GM18520 (cell line): ENCODE data around the gene KRT23.

Experiments
- ATAC-seq: cut with Tn5 transposase; IDR thresholded peaks from one replicate; pipeline ENCODE4 v1.9.1; 2021; ENCODE audit not compliant: unreplicated experiment

Gene KRT23

DNA sequence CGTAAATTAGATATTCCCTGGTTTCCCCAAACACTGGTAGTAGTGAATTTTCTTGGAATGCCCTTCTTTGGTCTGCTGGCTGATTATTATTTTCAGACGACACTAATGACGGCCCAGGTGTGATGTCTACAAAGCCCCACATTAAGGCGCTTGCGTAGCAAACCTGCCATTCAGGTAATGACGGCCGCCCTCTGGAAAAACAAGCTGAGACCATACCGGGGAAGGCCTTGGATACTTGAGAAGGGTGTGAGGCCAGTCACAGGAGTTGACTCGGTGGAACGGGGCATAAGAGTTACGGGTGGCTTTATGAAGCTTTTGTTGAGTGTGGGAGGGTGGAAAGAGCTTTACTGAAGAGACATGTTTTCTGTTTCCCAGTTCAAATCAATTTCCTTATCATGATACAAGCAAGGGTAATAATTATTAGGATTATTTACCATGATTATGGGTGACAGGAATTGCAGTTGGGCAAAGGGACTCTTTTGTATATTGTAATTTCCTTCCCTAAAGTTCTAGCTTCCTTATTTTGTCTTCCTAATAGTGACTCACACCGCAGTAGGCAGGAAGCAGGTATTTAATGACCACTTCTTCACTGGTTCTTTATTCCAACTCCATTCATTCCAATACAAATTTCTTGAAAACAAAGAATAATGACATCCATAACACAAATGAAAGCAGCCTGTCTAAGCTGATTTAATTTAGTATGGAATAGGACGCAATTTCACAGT, 24.8 kb downstream of the KRT23 start:
- ATAC-seq = no peak

DNA sequence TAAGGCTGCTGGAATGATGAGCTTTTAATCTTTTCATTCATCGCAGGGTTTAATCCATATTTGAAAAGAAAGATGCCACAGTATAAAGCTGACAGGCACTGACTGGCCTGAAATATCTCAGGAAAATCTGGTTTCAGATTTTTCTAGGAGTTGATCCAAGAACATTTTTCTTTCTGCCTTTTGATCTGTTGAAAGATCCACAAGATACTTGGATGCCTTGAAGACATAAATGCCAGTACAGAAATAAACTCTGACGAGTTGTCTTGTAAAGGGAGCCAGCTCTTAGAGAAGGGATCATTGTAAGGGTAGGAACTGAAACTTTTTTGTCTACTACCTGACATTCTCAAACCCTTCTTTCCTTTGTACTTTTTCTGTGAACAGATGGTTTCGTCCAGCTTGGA, 27.0 kb downstream of the KRT23 start:
- ATAC-seq = no peak

DNA sequence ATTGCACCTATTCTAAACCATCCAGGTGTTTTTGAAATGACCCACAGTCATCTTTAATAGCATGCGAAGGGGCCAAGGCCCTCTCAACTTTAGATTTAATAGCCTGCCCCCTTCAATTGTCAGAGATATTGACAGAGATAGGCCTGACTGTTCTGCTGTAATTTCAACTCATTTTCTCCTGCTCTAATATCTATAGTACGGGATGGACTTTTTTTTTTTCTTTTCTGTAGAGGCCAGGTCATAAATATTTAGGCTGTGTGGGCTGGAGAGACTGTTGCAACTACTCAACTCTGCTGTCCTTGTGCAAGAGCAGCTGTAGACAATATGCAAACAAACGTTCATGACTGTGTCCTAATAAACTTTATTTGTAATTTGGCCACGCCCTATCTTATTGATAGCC, 27.7 kb downstream of the KRT23 start:
- ATAC-seq = no peak

DNA sequence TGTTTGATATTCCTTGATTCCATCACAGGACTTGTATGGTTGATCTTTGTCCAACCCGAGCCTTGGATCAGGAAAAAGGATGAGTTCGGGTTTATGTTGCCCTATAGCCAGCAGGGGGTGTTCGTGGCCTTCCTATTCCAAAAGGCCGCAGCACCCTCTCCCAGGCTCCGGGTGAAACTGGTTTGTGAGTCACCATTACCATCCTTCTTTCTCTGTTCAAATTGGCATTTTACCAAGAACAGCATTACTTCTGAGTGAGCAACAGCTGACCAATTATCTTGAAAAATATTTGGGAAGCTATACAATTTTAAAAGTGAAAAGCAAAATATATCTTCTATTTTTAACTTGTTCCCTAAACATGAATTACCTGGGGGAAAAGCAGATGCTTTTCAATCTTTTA, 28.1 kb downstream of the KRT23 start:
- ATAC-seq = no peak

DNA sequence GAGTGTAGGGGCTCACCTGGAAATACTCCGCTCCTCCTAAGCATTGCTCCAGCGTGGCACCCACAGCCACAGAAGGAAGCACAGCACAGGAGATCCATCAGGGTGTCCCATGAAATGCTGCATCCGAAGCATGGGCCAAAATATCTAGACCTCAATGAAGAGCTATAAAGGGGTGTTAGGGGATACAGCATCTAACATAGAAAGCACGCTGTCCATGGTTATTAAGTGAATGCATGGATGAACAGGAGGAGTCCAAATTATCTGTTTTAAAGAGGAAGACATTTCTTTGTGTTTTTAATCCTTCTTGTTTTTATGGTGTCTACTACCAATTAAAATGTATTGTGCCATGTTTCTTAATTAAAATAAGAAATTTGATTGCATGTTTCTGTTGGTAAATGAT, 30.8 kb downstream of the KRT23 start:
- ATAC-seq = no peak

DNA sequence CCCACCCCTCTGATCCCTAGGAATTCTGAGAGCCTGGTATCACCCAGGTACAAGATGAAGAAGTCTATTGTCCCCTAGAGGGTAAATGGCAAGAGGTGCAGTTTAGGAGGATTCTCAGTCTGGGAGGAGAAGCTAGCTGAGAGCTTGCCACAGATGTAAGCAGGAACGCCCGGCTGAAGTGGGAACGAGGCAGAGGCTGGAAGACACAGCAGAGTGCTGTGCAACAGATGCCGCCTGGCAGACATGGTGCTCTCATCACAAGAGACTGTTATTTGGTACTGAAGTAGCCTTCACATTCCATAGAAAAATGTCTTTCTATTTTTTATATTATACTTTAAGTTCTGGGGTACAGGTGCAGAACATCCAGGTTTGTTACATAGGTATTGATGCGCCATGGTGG, 32.1 kb downstream of the KRT23 start:
- ATAC-seq = no peak

DNA sequence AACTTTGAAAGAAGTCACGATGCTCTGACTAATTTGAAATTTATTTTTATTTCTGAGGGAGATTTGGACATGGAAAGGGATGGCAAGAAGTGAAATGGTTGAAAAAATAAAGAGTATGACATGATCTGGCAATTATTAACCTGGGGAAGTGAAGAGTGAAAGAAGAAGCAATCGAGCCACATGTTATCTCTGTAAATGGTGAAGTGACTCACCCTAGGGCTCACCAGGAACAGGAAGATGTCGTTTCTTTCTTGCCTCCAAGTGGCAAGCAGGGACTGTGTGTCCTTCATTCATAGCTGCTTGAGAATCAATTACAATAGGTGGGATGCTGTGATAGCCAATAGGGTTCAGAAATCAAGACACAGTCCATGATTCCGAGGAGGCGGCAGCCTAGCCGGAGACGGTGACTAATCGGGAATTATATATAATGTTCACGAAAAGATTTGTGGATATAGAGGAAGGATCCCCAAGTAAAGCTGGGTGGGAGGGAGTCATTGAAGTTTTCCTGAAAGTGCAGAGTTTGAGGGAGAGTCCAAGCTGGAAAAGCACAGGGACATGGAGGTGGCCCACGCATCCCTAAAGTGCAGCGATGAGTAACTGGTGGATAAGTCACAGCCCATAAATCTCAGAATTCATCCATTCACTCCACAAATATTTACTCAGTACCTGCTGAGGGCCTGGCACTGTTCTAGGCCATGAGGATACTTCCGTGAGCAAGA, 34.2 kb downstream of the KRT23 start:
- ATAC-seq = no peak

DNA sequence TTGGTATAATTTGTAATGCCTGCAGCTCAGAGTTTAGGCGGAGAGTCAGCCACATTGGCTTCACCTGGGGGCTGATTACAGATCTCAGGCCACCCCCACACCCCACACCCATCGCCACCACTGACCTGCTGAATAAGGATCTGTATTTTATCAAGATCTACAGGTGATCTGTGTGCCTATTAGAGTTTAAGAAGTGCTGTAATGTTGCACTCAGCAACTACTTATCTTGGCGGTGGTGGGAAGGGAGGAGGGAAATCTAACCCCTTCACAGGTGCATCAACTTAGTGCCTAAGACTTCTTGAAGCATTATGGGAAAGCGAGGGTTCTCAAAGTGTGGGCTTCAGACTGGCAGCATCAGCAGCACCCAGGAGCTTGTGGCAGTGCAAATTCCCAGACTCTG, 34.9 kb downstream of the KRT23 start:
- ATAC-seq = no peak

DNA sequence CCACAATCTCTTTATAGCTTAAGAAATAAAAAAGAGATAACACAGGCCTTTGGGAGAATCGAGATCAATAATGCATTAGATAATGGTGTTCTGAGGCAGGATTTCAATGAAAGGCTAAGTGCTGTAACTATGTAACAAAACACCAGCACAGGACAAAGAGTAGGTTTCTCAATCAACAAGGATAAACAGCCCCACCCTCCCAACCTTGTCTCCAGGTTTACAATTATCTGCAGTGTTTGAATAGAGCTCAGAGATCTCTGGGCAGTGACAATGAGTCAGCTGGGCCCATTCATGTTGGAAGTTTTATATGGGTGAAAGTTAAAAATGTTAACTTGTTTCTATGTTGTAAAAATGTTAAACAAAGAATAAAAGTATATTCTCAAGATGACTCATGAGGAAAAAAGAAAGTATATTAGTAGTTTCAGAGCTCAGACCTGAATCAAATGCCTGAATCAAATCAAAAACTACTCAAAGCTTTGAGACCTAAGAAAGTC, 35.4 kb downstream of the KRT23 start:
- ATAC-seq = no peak

DNA sequence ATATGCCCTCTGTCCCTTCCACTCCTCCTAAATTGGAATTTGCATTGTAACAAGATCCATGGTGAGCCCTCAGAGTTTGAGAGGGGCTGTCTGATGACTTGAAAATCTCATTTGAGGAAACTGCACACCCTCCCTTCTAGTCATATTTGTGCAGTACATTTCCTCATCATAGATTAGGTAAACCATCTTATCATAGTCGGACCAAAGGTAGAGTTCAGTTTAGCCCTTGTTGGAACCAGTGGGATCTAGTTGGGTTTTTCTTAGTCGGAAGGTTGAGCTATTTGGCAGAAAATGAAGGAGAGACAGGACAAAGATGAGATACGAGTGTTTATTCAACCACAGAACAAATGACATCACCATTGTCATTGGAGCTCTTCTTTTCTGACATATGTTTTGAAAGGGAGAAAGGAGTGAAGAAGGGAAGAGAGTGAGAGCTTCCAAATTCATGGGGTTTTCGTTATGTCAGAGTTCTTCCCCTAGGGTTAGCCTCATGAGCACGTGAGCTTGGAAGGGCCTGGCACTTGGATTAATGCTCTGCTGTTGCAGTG, 36.6 kb downstream of the KRT23 start:
- no peak for ATAC-seq

DNA sequence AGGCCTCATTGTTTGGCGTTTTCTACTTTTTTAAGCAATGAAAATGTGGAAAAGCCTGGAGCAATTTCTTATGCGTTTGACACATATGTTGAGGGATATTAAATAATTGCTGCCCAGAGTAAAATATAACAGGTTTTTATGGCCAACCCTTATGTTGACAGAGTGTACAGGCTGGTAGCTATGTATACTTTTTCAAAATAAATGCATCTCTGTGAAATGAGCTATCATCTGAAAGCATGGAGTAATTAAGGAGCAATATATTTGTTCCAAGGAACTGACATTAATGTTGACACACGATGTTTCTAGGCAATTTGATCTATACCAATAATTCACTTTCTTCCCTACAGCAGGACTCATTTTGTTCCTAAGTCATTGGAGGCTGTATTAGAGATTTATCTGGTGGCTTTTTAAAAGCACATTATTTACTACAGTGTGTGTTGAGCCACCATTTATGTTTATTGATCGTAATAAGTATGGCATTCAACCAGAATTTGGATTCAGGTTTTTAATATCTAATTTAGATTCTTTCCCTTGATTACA, 40.5 kb downstream of the KRT23 start:
- no peak for ATAC-seq

DNA sequence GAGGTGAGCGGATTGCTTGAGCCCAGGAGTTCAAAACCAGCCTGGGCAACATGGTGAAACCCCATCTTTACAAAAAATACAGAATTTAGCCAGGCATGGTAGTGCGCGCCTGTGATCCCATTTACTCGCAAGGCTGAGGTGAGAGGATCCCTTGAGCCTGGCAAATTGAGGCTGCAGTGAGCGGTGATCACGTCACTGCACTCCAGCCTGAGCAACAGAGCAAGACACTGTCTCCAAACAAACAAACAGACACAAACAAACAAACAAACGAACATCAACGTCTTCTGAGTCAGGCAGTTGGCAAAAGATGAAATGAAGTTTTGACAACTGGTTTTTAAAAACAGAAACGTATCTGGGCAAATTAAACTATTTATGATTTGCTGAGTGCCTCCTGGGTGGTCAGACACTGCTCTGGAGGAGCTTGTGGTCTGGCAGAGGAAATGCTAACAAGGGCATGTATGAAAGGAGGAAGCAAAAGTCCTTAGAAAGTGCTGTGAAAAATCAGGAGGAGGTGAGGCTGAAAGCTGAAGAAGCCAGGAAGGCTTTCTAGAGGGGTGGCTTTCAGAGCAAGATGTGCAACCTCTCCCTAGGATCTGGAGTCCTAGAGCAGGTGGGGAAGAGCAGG, 42.2 kb downstream of the KRT23 start:
- no peak for ATAC-seq

DNA sequence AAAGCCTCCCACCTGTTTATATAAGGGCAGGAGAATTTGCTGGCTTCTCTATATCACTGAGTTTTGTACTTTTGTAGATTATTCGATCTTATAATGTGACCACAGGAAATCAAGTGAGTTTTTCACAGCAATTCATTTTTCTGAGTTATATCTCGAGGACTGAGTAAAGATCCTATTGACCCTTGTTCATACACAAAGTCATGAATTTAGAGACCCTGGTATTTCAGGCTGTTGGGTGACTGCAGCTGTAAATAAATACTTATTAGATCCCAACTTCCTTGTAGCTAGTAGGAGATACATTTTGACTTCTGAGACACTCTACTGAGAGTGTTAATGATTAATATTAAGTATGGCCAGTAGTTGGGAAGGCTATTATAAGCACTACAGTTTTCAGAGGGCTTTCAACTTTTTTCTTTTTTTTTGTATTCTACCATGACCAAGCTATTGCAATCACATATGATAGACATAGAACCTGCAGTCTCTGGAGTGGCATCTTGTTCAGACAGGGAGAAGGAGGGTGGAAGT, 49.2 kb downstream of the KRT23 start:
- no peak for ATAC-seq

DNA sequence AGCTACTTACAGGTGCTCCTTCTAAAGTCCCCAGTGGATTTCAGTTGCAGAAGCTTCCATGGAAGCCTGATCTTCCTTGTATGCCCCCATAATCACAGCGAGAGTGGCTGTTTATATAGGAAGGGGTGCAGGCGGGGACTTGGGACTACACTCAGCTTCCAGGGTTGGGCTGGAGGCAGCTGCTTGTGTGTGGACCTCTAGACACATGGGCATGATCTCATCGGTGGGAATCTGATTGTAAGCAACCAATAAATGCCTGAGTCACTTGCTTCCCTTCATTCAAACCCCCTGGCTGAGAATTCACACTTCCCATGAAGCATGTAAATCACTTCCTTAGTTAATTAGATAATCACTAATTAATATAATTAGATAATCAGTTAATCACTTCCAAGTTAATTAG, 51.4 kb downstream of the KRT23 start:
- ATAC-seq = no peak

DNA sequence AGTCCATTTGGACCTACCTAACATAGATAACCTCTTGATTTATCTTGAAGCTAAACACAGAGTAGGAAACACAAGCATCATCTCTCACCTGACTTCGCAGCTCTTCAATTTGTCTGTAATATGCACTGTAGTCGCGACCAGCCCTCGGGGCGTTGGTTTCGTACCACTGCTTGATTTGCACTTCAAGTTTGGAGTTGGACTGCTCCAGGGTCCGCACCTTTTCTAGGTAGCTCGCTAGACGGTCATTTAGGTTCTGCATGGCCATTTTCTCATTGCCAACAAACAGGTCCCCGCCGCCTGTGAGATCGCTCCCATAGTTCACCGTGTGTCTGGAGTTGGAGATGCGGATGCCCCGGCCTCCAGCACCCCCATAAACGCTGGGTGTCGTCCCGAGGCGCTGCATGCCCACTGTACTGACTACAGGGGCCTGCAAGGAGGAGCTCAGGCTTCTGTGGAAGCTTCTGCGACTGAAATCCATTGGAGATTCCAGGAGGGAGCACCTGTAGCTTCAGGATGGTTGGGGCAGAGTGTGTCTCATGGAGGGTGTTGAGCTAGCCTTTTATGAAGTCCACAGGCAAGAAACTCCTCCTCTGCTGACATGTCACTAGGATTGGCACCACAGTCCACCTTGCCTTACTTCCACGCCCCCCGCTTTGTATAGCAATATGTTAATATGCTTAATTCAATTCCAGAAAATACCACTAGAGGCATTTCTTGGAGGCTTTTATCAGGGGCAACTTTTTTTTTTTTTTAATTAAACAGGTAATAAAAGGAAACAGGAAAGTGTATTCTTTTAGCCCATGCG, 52.5 kb downstream of the KRT23 start, which contains the start of gene KRT20:
Gene KRT20 (minus strand): TSS at position 535 of the 805 bp plus-strand sequence. CDS start 57 bp downstream, at position 478.
- no peak for ATAC-seq

DNA sequence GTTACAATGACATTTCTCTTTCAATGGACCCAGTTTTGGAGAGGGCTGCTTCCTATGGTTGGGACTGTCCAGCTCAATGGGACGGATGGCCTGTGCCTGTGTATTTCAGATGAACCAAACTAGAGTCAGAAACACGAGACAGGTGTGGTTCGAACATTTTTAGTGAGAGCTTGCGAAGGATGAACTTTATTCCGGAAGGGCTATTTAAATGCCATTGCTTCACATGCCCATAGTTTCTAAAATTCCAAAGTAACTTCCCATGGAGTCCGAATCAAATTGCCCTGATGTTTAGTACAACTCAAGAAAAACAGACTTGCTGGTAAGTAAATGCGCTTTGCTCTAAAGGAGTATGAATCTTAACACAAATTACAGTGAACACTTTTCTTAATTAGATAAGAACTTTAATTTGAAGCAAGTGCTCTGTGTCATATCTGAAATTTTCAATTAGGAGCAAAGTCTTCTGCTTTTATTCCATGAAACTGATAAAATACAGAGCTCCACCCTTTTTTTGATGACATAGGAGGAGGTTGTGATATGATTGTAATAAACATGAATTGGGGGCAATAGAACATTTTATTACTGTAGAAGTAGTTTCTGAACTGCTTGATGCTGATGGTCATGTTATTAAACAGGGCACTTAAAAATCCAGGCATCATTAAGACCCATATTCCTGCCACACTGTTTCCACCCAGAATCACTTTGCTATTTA, 53.7 kb downstream of the KRT23 start:
- ATAC-seq = no peak

DNA sequence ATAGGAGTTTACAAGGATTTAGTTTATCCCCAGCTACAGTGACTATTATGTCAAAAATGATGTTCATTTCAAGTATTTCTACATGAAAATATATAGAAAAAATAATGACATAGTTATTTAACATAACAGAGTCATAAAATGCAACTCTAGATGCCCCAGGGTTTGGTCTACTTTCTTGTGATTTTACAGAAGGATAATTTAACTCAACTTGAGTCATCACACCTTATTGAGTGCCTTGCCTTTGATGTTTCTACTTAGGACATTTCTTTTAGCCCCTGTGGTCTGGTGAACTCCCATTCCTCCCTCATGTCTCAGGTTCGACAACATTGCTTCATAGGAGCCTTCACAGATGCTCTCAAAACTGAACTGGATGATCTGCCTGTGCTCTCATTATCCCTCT, 54.4 kb downstream of the KRT23 start:
- no peak for ATAC-seq

DNA sequence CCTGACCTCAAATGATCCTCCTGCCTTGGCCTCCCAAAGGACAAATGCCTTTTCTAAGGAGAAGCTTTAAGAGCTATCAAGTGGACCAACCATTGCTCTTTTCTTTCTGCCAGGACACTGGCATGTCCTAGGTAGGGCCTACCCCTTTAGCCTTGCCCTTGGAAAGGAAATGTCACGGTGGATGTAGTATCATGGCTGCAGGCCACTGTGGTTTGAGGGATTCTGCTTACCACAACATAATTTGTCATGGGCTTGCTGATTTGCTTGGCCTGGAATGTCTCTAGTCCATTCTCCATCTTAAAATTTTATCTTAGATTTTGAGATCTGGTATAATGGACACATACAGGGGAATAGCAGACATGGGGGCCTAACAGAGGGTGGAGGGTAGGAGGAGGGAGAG, 58.4 kb downstream of the KRT23 start:
- no peak for ATAC-seq

DNA sequence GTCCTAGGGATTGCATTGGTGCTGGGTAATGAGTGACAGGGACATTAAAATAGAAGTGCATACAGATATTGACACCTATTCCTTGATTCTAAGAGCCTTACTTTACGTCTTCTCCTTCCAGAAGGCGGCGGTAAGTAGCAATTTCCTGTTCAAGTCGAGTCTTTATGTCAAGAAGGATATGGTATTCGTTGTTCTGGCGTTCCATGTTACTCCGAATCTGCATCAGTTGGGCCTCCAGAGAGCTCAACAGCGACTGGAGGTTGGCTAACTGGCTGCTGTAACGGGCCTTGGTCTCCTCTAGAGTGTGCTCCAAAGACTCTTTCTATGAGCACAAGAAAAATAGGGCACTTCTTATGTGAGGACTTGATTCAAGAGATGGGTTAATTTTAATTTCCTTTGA, 59.4 kb downstream of the KRT23 start:
- ATAC-seq = no peak

DNA sequence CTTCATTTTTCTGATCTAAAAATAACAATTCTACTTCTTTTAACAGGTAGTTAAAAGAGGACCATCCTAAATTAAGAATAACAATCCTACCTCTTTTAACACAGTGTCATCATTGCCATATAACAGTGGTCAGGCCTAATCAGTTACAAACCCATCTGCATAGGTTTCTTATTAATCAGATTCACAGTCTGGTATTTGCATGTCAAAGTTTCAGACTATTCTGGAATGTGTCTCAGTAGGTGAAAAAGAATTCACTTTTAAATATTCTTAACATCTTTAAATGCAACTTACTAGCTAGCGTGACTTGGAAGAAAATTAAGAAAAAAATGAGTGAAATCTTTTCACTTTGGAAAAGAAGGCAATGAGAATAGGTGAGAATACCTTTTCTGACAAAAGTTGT, 63.6 kb downstream of the KRT23 start:
- ATAC-seq = no peak
